GM18867 (cell line): ENCODE results near the gene ANGPTL4.
"Not testable (repeated sequence)": the region's sequence is repeated elsewhere in the genome, so short reads cannot be mapped to it uniquely, and the experiment has no call there.

Source experiments
- ATAC-seq: cut with Tn5 transposase; IDR thresholded peaks from one replicate; pipeline ENCODE4 v1.9.1; 2021; ENCODE audit warnings: mild to moderate bottlenecking, moderate library complexity; ENCODE audit not compliant: unreplicated experiment

The ANGPTL4 gene

DNA sequence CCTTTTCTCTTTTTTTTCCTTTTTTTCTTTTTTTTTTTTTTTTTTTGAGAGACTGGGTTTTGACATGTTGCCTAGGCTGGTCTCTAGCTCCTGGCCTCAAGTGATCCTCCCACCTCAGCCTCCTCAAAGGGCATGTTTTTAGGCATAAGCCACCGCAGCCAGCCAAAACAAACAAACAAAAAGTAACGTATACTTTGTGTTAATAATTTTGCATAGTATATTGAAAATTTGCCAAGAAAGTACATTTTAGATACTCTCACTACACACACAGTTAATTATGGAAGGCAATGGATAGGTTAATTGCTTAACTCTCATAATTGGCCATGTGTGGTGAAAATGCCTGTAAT, 24.6 kb downstream of the ANGPTL4 start:
- ATAC-seq = no peak

DNA sequence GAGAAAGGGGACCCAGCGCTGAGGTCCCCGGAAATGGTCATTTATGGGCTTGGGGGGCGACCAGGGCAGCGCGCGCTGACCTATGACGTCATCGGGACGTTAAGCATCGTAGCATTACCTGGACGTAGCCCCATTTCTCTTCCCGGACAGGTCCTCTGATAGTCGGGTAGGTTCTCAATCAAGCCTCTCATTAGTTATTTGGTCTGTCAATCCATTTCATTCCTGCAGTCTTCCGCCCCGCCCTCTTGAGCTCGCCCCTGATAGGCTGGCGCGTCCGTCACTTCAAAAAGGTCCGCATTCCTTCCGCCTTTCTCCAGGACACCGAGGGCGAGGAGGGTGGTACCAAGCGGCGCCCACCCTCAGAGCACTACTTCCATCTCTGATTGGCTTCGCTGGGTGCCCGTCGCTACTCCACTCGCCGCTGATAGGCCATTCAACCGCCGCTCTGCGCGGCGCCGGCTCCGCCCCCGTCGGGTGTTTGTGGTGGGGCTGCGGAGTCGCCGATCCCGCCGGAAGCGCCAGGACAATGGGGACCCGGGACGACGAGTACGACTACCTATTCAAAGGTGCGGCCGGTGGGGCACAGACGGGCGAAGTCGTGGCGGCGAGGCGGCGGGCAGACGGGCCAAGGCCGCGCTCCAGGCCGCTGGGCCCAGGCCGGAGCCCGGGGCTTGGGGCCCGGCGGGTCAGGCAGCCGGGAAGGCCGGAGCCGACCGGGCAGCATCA, 26.1 kb downstream of the ANGPTL4 start, which contains the start of gene RAB11B:
RAB11B (plus strand) TSS at position 470 of the 726 bp plus-strand sequence; CDS start at position 527, 57 bp downstream.
- ATAC-seq = peak; percentile 87

DNA sequence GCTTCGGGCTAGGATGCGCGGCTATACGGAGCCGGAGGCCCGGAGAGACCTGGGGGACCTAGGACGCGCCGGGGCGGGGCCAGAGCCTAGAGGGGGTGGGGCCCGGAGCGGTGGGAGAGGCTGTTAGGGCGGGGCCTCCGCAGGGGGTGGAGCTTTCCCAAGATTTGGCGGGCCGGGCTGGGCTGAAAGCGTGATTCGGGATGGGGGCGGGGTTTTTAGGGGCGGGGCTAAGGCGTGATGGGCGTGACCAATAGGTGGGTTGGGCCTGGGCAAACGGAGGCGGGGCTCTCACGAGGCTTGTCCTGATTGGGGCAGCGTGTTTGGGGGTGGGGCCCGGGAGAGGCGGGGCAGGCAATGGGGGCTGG, 26.6 kb downstream of the ANGPTL4 start:
- peak; percentile 35 for ATAC-seq

GRCh38 chr19:8391198-8392016, 27.5 kb downstream of the ANGPTL4 start:
- no peak for ATAC-seq

GRCh38 chr19:8392017-8392591, 28.1 kb downstream of the ANGPTL4 start:
- ATAC-seq = no peak

- ATAC-seq = no peak
These were observed 29.4 kb downstream of the ANGPTL4 start for GRCh38 chr19:8393192-8393870.

GRCh38 chr19:8393871-8394250, 29.9 kb downstream of the ANGPTL4 start:
- no peak for ATAC-seq

GRCh38 chr19:8395621-8396082, 31.7 kb downstream of the ANGPTL4 start:
- ATAC-seq = no peak

DNA sequence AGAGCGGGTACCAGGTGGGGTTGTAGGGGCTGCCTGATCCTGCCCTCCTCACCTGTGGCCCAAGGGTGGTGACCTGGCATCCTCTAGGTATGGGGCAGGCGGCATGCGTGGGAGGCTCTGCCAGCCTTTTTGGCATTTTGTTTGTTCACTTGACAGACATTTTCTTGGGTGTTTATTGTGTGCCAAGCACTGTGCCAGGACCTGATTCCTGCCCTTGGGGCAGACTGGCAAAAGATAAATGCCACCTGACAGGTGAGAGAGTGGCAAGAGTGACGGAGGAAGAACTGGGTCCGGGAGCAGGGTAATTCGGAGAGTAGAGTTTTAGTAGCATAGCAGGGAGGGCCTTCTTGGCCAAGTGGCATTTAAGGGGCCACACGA, 32.2 kb downstream of the ANGPTL4 start:
- no peak for ATAC-seq

DNA sequence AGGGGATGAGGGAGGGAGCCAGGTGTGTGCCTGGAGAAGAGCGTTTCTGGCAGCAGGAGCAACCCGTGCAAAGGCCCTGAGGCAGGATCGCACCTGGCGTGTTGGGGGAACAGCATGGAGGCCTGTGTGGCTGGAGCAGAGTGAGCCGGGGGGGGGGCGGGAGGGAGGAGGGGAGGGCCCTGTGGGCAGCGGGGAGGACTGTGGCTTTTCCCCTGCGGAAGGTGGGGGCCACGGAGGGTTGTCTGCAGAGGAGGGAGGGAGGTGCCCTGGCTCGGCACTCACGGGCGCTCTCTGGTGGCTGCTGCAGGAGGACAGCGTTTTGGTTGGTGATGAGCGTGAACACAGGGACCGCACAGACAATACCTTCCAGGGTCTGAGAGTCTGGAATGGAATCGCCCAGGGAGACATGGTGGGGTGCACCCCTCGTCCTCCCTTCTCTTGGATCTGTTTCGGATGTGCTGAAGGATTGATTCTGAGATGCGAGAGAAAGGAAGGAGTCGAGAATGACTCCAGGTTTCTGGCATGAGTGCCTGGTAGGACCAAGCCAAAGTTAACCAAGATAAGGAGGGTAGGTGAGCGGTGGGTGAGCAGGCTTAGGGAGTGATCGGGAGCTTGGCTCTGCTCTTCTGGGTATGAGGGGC, 32.7 kb downstream of the ANGPTL4 start:
- ATAC-seq = no peak

DNA sequence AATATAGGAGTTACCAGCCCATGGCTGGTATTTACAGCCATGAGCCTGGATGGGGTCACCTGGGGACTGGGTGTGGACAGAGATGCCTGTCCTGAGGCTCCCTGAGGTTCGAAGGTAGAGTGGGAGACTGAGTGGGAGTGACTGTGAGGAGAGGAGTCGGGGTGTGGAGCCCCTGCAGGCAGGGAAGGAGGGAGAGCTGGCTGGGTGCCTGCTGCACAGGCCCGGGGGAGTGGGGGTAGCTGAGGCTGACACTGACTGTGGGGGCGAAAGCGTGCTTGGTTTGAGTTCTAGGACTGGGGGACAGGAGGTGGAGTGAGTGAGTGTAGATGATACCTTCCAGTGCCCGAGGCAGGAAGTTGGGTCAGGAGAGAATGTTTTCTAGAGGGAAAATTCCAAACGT, 33.3 kb downstream of the ANGPTL4 start:
- ATAC-seq = no peak

- no peak for ATAC-seq
These were observed 33.9 kb downstream of the ANGPTL4 start for GRCh38 chr19:8397746-8398310.

GRCh38 chr19:8398311-8398771, 34.4 kb downstream of the ANGPTL4 start:
- no peak for ATAC-seq

GRCh38 chr19:8399681-8400188, 35.8 kb downstream of the ANGPTL4 start:
- ATAC-seq = no peak

GRCh38 chr19:8401981-8402411, 38.0 kb downstream of the ANGPTL4 start:
- ATAC-seq = no peak

GRCh38 chr19:8403098-8403819, 39.3 kb downstream of the ANGPTL4 start:
- ATAC-seq = no peak

DNA sequence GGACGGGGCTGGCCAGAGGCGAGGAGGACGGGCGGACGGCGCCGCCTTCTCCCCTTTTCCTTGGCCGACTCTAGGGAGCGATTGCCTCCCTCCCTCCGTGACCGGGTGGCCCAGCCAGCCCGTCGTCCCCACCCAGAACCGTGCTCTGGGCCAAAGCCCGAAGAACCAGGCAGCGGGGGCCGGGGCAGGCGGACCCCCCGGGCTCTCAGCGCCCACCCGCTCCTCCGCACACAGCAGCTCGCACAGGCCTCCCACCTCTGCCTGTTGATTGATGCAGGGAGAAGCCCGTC, 39.8 kb downstream of the ANGPTL4 start:
- no peak for ATAC-seq

DNA sequence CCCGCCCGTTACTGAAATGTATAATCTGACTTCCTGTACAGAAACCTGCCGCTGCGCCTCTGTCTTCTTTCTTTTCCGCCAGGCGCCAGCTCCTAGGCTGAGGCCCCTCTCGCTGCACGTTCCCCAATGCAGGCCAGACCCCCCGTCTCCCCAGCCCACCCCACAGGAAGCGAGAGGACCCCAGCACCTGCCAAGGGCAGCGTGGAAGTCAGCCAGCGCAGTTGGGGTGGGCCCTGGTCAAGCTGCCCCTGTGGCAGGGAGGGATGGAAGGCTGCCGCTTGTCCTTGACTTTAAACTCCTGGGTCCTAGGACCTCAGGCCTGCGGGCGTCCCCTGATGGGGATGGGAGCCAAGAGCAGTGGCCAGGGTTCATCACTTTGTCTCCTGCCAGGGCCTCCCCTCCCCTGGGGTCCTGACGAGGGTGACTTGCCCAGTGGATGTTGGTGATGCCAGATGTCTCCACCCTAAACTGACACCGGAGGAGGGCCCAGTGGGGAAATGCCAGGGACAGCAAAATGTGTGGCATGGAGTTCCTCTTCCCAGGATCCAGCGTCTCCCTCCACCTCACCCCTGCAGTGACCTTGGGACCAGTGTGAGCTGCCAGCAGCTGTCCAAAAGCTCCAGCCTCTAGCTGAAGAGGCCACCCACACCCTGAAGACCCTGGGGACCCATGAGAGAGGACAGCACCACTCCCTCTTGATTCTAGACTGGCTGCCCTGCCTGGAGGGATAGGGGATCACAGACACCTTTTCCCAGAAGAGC, 40.6 kb downstream of the ANGPTL4 start:
- ATAC-seq = no peak

GRCh38 chr19:8410718-8411117, 46.8 kb downstream of the ANGPTL4 start:
- not testable (repeated sequence) for ATAC-seq
